Measurements from ENCODE around the gene IFNA16.
"Not testable (repeated sequence)": the region's sequence is repeated elsewhere in the genome, so short reads cannot be mapped to it uniquely, and the experiment has no call there.

DNA sequence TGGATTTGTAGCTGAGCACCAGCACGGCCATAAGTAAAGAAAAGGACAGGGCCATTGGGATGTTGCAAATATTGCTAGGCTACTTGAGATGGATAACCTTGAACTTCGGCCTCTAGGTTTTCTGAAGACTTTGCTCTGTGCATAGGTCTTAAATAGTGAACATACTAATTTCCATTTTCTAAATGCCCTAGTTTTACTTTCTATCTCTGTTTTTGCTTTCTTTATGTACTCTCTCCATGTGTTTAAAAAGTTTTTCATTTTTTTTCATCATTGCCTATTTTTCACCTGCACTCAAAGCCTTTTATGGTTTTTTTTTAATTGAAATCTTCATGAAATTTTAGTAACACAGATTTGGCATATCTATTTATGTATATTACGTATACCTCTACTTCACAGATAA is 10.1 kb downstream of the IFNA16 start, which contains the start of gene IFNA10:
- TF ChIP-seq, protein P1, sequence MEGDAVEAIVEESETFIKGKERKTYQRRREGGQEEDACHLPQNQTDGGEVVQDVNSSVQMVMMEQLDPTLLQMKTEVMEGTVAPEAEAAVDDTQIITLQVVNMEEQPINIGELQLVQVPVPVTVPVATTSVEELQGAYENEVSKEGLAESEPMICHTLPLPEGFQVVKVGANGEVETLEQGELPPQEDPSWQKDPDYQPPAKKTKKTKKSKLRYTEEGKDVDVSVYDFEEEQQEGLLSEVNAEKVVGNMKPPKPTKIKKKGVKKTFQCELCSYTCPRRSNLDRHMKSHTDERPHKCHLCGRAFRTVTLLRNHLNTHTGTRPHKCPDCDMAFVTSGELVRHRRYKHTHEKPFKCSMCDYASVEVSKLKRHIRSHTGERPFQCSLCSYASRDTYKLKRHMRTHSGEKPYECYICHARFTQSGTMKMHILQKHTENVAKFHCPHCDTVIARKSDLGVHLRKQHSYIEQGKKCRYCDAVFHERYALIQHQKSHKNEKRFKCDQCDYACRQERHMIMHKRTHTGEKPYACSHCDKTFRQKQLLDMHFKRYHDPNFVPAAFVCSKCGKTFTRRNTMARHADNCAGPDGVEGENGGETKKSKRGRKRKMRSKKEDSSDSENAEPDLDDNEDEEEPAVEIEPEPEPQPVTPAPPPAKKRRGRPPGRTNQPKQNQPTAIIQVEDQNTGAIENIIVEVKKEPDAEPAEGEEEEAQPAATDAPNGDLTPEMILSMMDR (IDR thresholded peaks at IDR 0.05; ENCODE audit: insufficient read depth, low read length), result not testable (repeated sequence)
- TF ChIP-seq POLR2AphosphoS5, GABPA (IDR thresholded peaks at IDR 0.05; ENCODE audit: low read depth): not testable (repeated sequence)
